K562 (cell line): Measurements from ENCODE around the gene CPZ. TPM values are rescaled to one million over a fixed set of nuclear protein-coding genes. Genes with fewer than 3 reads are reported as not detected.

ENCODE experiments used
- CBX1 ChIP-seq: sonication (generic); IDR thresholded peaks from 2 replicates; pipeline ENCODE4 v1.6.1; 2016; ENCODE audit warnings: antibody characterized with exemption, low read depth, mild to moderate bottlenecking
- MEF2D ChIP-seq: conservative IDR thresholded peaks from 2 replicates; pipeline ENCODE4 v1.6.1; 2016; ENCODE audit warnings: low read depth, missing genetic modification characterization, missing compliant biosample characterization
- NFE2L1 ChIP-seq: fragments of 450-650 bp; IDR thresholded peaks from 2 replicates; pipeline ENCODE4 v1.6.1; 2016; ENCODE audit warnings: missing genetic modification characterization, low read depth, mild to moderate bottlenecking, missing compliant biosample characterization, moderate library complexity, borderline replicate concordance
- NRF1 ChIP-seq, 2 experiments: fragments of 450-650 bp; IDR thresholded peaks in 1 of 2; conservative IDR thresholded peaks in 1 of 2; 2 replicates each; pipeline ENCODE4 v1.6.1; 2014; ENCODE audit warnings: mild to moderate bottlenecking in 2 of 2
- TOE1 ChIP-seq, 2 experiments: fragments of 450-650 bp in 1 of 2; sonication (generic) in 1 of 2; formaldehyde crosslinking in 1 of 2; IDR thresholded peaks; 2 replicates each; pipeline versions ENCODE4 v1.7.1 to v1.8.0; 2016 to 2022; ENCODE audit warnings: borderline replicate concordance in 2 of 2, mild to moderate bottlenecking in 2 of 2, antibody characterized with exemption in 1 of 2, inconsistent platforms in 1 of 2, low read depth in 1 of 2, missing genetic modification reagents in 1 of 2, moderate library complexity in 1 of 2
- XRCC4 ChIP-seq: IDR thresholded peaks from one replicate; pipeline ENCODE4 v1.6.1; 2011; ENCODE audit not compliant: insufficient read depth, insufficient read length; ENCODE audit errors: extremely low read depth
- ZNF41 ChIP-seq: fragments of 250-450 bp; sonication (Bioruptor Pico); conservative IDR thresholded peaks from 2 replicates; pipeline ENCODE4 v1.4.0; 2020; ENCODE audit warnings: mild to moderate bottlenecking
- polyA plus RNA-seq, 8 experiments: library from polyadenylated mRNA; depleted of rRNA in 4 of 8; stranded (reverse) in 5 of 8; unstranded in 3 of 8; fragments of >200 nt; fragmentation: Nextera tagmentation in 2 of 8; fragmentation: Illumina TruSeq in 1 of 8; extraction: Ambion mirVana in 2 of 8; extraction: Trizol in 1 of 8; gene quantifications; 2 replicates each; pipeline versions ENCODE4 v1.2.1 to v1.2.3, GENCODE V29; 2011 to 2014; ENCODE audit warnings: inconsistent platforms in 1 of 8, missing spikeins in 1 of 8
- total RNA-seq, 7 experiments: library from RNA; depleted of rRNA in 6 of 7; stranded (reverse); fragments of >200 nt in 6 of 7; fragmentation: Illumina TruSeq in 2 of 7; extraction: Trizol in 2 of 7; gene quantifications; 2 replicates each; pipeline versions ENCODE4 v1.2.1 to v1.2.3, GENCODE V29; 2011 to 2021; ENCODE audit warnings: low replicate concordance in 1 of 7
- TF ChIP-seq, protein P1 (sequence below), 2 experiments: fragments of 450-650 bp; IDR thresholded peaks; 2 replicates each; pipeline ENCODE4 v1.6.1; 2016; ENCODE audit warnings: mild to moderate bottlenecking in 2 of 2, borderline replicate concordance in 1 of 2, low read depth in 1 of 2, moderate library complexity in 1 of 2
- TF ChIP-seq, protein P2 (sequence below): fragments of 450-650 bp; IDR thresholded peaks from 2 replicates; pipeline ENCODE4 v1.7.1; 2018; ENCODE audit warnings: mild to moderate bottlenecking, low read depth; ENCODE audit not compliant: partially characterized antibody
- TF ChIP-seq, protein P3 (sequence below): fragments of 250-450 bp; sonication (Bioruptor Pico); IDR thresholded peaks from 2 replicates; pipeline ENCODE4 v1.8.0; 2022; ENCODE audit warnings: inconsistent platforms

Gene CPZ
- total and polyA plus RNA-seq, 9 of the 15 experiments (the other 6 are each of a cell fraction or from before 2014, with no cell fraction given): 0.06 to 2.2 (median 1.2) TPM; not detected in 1

DNA sequence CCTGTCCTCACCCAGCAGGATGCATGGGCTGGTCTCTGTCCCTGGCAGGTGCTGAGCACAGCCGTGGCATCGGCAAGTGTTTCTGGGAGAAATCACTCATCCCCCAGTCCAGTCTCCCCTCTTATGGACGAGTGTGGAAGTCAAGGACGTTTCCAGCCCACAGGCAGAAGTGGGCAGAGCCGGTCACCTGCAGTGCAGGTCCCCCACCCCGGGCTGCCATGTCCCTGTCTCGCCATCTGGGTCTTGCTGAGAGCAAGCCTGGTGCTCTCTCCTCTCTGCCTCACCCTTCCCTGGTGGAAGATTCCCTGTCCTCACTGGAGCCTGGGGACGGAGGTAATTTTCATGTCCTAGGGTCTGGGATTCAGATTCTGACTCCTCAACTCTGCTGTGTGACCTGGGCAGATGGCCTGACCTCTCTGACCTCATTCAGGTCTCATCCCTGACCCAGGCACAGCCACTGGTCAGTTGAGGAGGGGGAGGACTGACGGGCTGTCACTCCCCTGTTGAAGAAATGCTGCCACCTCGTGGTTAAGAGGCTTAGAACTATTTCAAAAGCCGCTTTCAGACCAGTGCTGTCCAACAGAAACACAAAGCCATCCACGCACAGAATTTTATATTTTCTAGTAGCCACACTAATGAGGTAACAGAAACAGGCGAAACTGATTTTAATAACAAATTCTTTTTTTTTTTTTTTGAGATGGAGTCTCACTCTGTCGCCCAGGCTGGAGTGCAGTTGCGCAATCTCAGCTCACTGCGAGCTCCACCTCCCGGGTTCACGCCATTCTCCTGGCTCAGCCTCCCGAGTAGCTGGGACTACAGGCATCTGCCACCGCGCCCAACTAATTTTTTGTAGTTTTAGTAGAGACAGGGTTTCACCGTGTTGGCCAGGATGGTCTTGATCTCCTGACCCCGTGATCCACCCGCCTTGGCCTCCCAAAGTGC, 1.8 kb downstream of the CPZ start (continued):
- TF ChIP-seq, protein P1, sequence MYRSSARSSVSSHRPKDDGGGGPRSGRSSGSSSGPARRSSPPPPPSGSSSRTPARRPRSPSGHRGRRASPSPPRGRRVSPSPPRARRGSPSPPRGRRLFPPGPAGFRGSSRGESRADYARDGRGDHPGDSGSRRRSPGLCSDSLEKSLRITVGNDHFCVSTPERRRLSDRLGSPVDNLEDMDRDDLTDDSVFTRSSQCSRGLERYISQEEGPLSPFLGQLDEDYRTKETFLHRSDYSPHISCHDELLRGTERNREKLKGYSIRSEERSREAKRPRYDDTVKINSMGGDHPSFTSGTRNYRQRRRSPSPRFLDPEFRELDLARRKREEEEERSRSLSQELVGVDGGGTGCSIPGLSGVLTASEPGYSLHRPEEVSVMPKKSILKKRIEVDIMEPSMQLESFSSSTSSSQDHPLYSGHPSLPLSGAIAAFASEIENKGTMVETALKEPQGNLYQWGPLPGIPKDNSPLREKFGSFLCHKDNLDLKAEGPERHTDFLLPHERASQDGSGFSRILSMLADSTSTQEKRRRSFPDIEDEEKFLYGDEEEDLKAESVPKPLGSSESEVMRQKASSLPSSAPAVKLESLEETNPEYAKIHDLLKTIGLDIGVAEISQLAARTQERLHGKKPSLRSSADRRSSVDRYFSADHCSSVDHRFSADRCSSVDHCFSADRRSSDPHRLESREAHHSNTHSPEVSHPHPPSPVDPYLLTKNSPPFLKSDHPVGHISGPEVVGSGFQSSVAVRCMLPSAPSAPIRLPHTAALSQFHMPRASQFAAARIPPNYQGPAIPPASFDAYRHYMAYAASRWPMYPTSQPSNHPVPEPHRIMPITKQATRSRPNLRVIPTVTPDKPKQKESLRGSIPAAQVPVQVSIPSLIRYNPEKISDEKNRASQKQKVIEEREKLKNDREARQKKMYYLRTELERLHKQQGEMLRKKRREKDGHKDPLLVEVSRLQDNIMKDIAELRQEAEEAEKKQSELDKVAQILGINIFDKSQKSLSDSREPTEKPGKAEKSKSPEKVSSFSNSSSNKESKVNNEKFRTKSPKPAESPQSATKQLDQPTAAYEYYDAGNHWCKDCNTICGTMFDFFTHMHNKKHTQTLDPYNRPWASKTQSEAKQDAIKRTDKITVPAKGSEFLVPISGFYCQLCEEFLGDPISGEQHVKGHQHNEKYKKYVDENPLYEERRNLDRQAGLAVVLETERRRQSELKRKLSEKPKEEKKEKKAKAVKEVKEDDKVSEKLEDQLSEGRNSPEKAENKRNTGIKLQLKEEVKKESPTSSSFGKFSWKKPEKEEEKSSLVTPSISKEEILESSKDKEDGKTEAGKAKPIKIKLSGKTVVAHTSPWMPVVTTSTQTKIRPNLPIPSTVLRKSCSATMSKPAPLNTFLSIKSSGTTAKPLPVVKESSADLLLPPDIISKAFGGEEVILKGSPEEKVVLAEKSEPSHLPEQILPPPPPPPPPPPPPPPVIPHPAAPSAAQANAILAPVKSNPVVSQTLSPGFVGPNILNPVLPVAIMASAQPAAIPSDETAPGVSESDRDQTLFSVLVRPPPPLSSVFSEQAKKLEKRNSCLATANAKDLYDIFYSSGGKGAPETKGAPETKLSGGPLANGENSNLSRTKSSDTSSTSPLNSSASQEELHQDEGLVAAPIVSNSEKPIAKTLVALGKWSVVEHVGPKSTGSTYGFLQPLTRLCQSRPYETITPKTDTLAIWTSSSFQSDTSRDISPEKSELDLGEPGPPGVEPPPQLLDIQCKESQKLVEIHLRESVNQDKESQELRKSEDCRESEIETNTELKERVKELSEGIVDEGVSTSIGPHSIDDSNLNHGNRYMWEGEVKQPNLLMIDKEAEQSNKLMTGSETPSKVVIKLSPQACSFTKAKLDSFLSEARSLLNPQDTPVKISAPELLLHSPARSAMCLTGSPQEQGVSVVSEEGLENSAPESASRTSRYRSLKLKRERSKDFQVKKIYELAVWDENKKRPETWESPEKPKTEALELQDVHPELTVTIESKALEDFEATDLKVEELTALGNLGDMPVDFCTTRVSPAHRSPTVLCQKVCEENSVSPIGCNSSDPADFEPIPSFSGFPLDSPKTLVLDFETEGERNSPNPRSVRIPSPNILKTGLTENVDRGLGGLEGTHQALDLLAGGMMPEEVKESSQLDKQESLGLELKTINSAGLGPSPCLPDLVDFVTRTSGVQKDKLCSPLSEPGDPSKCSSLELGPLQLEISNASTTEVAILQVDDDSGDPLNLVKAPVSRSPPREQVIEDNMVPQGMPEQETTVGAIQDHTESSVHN (IDR thresholded peaks at IDR 0.05; ENCODE audit: borderline replicate concordance in 1 of 2, low read depth in 1 of 2): no peak
- TF ChIP-seq TOE1 (IDR thresholded peaks at IDR 0.05; ENCODE audit: borderline replicate concordance): peak; percentile 44; the same call in 1 of the 2 replicates
- no peak for TF ChIP-seq TOE1 (CRISPR knock-in tag; IDR thresholded peaks at IDR 0.05; ENCODE audit: borderline replicate concordance, low read depth)
- TF ChIP-seq, protein P2, sequence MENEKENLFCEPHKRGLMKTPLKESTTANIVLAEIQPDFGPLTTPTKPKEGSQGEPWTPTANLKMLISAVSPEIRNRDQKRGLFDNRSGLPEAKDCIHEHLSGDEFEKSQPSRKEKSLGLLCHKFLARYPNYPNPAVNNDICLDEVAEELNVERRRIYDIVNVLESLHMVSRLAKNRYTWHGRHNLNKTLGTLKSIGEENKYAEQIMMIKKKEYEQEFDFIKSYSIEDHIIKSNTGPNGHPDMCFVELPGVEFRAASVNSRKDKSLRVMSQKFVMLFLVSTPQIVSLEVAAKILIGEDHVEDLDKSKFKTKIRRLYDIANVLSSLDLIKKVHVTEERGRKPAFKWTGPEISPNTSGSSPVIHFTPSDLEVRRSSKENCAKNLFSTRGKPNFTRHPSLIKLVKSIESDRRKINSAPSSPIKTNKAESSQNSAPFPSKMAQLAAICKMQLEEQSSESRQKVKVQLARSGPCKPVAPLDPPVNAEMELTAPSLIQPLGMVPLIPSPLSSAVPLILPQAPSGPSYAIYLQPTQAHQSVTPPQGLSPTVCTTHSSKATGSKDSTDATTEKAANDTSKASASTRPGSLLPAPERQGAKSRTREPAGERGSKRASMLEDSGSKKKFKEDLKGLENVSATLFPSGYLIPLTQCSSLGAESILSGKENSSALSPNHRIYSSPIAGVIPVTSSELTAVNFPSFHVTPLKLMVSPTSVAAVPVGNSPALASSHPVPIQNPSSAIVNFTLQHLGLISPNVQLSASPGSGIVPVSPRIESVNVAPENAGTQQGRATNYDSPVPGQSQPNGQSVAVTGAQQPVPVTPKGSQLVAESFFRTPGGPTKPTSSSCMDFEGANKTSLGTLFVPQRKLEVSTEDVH: no peak
- no peak for TF ChIP-seq MEF2D (tag)
- TF ChIP-seq XRCC4: no peak
- no peak for TF ChIP-seq ZNF41 (CRISPR knock-in tag)
- TF ChIP-seq, protein P3, sequence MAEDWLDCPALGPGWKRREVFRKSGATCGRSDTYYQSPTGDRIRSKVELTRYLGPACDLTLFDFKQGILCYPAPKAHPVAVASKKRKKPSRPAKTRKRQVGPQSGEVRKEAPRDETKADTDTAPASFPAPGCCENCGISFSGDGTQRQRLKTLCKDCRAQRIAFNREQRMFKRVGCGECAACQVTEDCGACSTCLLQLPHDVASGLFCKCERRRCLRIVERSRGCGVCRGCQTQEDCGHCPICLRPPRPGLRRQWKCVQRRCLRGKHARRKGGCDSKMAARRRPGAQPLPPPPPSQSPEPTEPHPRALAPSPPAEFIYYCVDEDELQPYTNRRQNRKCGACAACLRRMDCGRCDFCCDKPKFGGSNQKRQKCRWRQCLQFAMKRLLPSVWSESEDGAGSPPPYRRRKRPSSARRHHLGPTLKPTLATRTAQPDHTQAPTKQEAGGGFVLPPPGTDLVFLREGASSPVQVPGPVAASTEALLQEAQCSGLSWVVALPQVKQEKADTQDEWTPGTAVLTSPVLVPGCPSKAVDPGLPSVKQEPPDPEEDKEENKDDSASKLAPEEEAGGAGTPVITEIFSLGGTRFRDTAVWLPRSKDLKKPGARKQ (CRISPR knock-in tag): no peak
- TF ChIP-seq CBX1: peak; percentile 60; the same call in 1 of the 2 replicates
- no peak for TF ChIP-seq NFE2L1
- TF ChIP-seq NRF1 (conservative IDR thresholded peaks at IDR 0.05 in 1 of 2, IDR thresholded peaks at IDR 0.05 in 1 of 2): no peak
